PC-3 (cell line): ENCODE measurements around the gene ANKRD29. TPM values are rescaled to one million over a fixed set of nuclear protein-coding genes. Genes with fewer than 3 reads are reported as not detected.
A peak's percentile ranks its signal among the peaks of the same experiment; 100 is the strongest.

Source experiments
- ATAC-seq: fragments of 200-7000 bp; cut with Tn5 transposase; 2 replicates; pipeline ENCODE4 v1.9.1; 2020; ENCODE audit warnings: mild to moderate bottlenecking, moderate library complexity
- BruUV-seq: library from RNA; stranded (reverse); fragments of 400-500 nt; replicated peaks from 2 replicates; lab custom pipeline; 2021; lab: Mats Ljungman, UMichigan
- CTCF ChIA-PET: fragments of 300-600 bp; sonication (Branson Sonifier 250); formaldehyde crosslinking; loops from one replicate; lab custom pipeline; 2022; ENCODE audit warnings: antibody characterized with exemption; lab: Charles Lee
- POLR2A ChIA-PET: fragments of 300-600 bp; sonication (Branson Sonifier 250); formaldehyde crosslinking; loops from one replicate; lab custom pipeline; 2022; ENCODE audit warnings: antibody characterized with exemption; ENCODE audit not compliant: unreplicated experiment; lab: Charles Lee
- DNase-seq: peaks from one replicate; pipeline ENCODE4 v3.0.0-alpha.2; 2015
- H2AFZ ChIP-seq: fragments of 300-600 bp; sonication (generic); 2 replicates; pipeline ENCODE4 v1.6.0; 2016; ENCODE audit warnings: antibody characterized with exemption, low read length
- H3F3A ChIP-seq: fragments of 300-600 bp; sonication (generic); one replicate; pipeline ENCODE4 v1.6.0; 2017; ENCODE audit warnings: antibody characterized with exemption, low read length, control low read depth, mild to moderate bottlenecking; ENCODE audit not compliant: unreplicated experiment
- H3K27ac ChIP-seq: fragments of 300-600 bp; sonication (generic); 2 replicates; pipeline ENCODE4 v1.5.1; 2016; ENCODE audit warnings: mild to moderate bottlenecking, low read length
- H3K27me3 ChIP-seq: fragments of 300-600 bp; sonication (generic); 2 replicates; pipeline ENCODE4 v1.6.1; 2016; ENCODE audit warnings: low read length, mixed read lengths
- H3K36me3 ChIP-seq: fragments of 300-600 bp; sonication (generic); 2 replicates; pipeline ENCODE4 v1.6.1; 2016; ENCODE audit warnings: low read depth, mixed run types, low read length, mixed read lengths
- H3K4me1 ChIP-seq: fragments of 300-600 bp; sonication (generic); 2 replicates; pipeline ENCODE4 v1.5.1; 2016; ENCODE audit warnings: low read length; ENCODE audit not compliant: insufficient read depth
- H3K4me2 ChIP-seq: fragments of 300-600 bp; sonication (generic); 2 replicates; pipeline ENCODE4 v1.6.0; 2016; ENCODE audit warnings: low read length
- H3K4me3 ChIP-seq: fragments of 300-600 bp; sonication (generic); 2 replicates; pipeline ENCODE4 v1.5.1; 2016; ENCODE audit warnings: mild to moderate bottlenecking, low read length, mixed read lengths
- H3K79me2 ChIP-seq: fragments of 300-600 bp; sonication (generic); 2 replicates; pipeline ENCODE4 v1.6.1; 2017; ENCODE audit warnings: low read length, mixed read lengths
- H3K9ac ChIP-seq: fragments of 300-600 bp; sonication (generic); 2 replicates; pipeline ENCODE4 v1.6.0; 2016; ENCODE audit warnings: mild to moderate bottlenecking, low read length
- H3K9me2 ChIP-seq: fragments of 300-600 bp; sonication (generic); replicated peaks from 2 replicates; pipeline ENCODE4 v1.6.1; 2016; ENCODE audit warnings: mixed run types, low read length, mixed read lengths
- H3K9me3 ChIP-seq: fragments of 300-600 bp; sonication (generic); 2 replicates; pipeline ENCODE4 v1.6.1; 2016; ENCODE audit warnings: low read length, mixed read lengths
- H4K20me1 ChIP-seq: fragments of 300-600 bp; sonication (generic); 2 replicates; pipeline ENCODE4 v1.6.1; 2016; ENCODE audit warnings: low read length, mixed read lengths
- CTCF ChIP-seq: fragments of 300-600 bp; sonication (generic); conservative IDR thresholded peaks from 2 replicates; pipeline ENCODE4 v1.5.1; 2017; ENCODE audit warnings: antibody characterized with exemption, low read depth, mild to moderate bottlenecking, low read length
- EZH2 ChIP-seq: fragments of 300-600 bp; sonication (generic); IDR thresholded peaks from one replicate; pipeline ENCODE4 v1.6.1; 2017; ENCODE audit warnings: antibody characterized with exemption, mild to moderate bottlenecking, low read length; ENCODE audit not compliant: unreplicated experiment
- EZH2phosphoT487 ChIP-seq: fragments of 300-600 bp; sonication (generic); IDR thresholded peaks from 2 replicates; pipeline ENCODE4 v1.6.1; 2018; ENCODE audit warnings: mild to moderate bottlenecking, antibody characterized with exemption, low read length, borderline replicate concordance
- intact Hi-C: fragments of 100-400 bp; cut with micrococcal nuclease; formaldehyde crosslinking; loops from 2 replicates; pipeline ENCODE4 v1.9.0; 2023
- total RNA-seq: library from RNA; depleted of rRNA; stranded (reverse); fragments of >200 nt; gene quantifications from 2 replicates; pipeline ENCODE4 v1.2.3, GENCODE V29; 2014

The ANKRD29 gene
- total RNA-seq, 1 experiment from 2014 or later = 31.0 TPM

- CTCF ChIA-PET = interaction anchor here (0.7 kb wide), 1 partner anchor 88 kb away, joined by 3 read pairs; no protein-coding TSS in a partner anchor
- Histone ChIP-seq H3K27me3 (no peaks in the 10 kb centered on the region), H3F3A (no peaks in the 10 kb centered on the region), H3K4me1 (peaks cover 32% of the 10 kb centered on the region), H4K20me1 (peaks cover 14% of the 10 kb centered on the region), H3K4me2 (peak within 1 kb of the TSS; percentile 91), H3K79me2 (peaks cover 47% of the 10 kb centered on the region), H3K27ac (peak within 1 kb of the TSS; percentile 98), H3K36me3 (no peaks in the 10 kb centered on the region; the same call in 1 of the 2 replicates), H3K9me3 (no peaks in the 10 kb centered on the region), H3K4me3 (peak within 1 kb of the TSS; percentile 83), H3K9me2 (no peaks in the 10 kb centered on the region), H3K9ac (peak within 1 kb of the TSS; percentile 95), H2AFZ (peak within 1 kb of the TSS; percentile 93)
- intact Hi-C loops = loop anchor here (1.0 to 5.0 kb wide), 5 partner anchors 12 to 84 kb away; partner anchors contain the start of gene RMC1
- no TSS peak for BruUV-seq
- DNase-seq (peak; percentile 96), ATAC-seq (peak; percentile 89)
- POLR2A ChIA-PET = interaction anchor here (0.6 kb wide), 1 partner anchor 63 kb away, joined by 3 read pairs; no protein-coding TSS in a partner anchor
- TF ChIP-seq EZH2phosphoT487 (no peak), CTCF (peak; percentile 66), EZH2 (no peak)
These were observed 76.2 kb downstream of the ANKRD29 start, which contains the start of gene NPC1 for GRCh38 chr18:23586249-23587196. Gene NPC1, minus strand, starts transcription at chr18:23586506. Its CDS starts 163 bp downstream, at chr18:23586343.

GRCh38 chr18:23585897-23586248, 76.8 kb downstream of the ANKRD29 start:
- Histone ChIP-seq H3K36me3 (no peaks in the 10 kb centered on the region; the same call in 1 of the 2 replicates), H3K9me2 (no peaks in the 10 kb centered on the region), H3K4me3 (peak overlapping the region; percentile 83), H3K27ac (peak overlapping the region; percentile 98), H2AFZ (no peak overlapping the region), H3F3A (no peaks in the 10 kb centered on the region), H3K9ac (peak overlapping the region; percentile 95), H4K20me1 (peaks cover 21% of the 10 kb centered on the region), H3K9me3 (no peaks in the 10 kb centered on the region), H3K4me2 (peak overlapping the region; percentile 91), H3K4me1 (peaks cover 33% of the 10 kb centered on the region), H3K27me3 (no peaks in the 10 kb centered on the region), H3K79me2 (peaks cover 53% of the 10 kb centered on the region)
- BruUV-seq = no TSS peak
- intact Hi-C loops = loop anchor here (1.0 to 5.0 kb wide), 4 partner anchors 12 to 84 kb away; partner anchors contain the start of gene RMC1
- ChIA-PET POLR2A (interaction anchor here (0.6 kb wide), 1 partner anchor 62 kb away, joined by 3 read pairs; no protein-coding TSS in a partner anchor), CTCF (no interaction called here)
- TF ChIP-seq EZH2 (no peak), CTCF (no peak), EZH2phosphoT487 (no peak)
- ATAC-seq (peak; percentile 0; the same call in 1 of the 2 replicates), DNase-seq (no peak)
